AG04450 (cell line): ENCODE data around the gene CHIT1. TPM values are rescaled to one million over a fixed set of nuclear protein-coding genes. Genes with fewer than 3 reads are reported as not detected.

Experiments used
- CTCF ChIA-PET: fragments of 300-600, 350-600 bp; formaldehyde crosslinking; extraction: SDS; loops from one replicate; lab custom pipeline; 2022; ENCODE audit warnings: antibody characterized with exemption, inconsistent platforms; lab: Charles Lee
- POLR2A ChIA-PET: fragments of 350-600 bp; formaldehyde crosslinking; extraction: SDS; loops from one replicate; lab custom pipeline; 2021; ENCODE audit warnings: antibody characterized with exemption, inconsistent platforms; lab: Yijun Ruan, JAX
- DNase-seq: peaks from one replicate; pipeline ENCODE4 v3.0.0-alpha.2; 2011; ENCODE audit warnings: low read depth, low spot score
- H3K27ac ChIP-seq: one replicate; pipeline ENCODE4 v1.5.1; 2012; ENCODE audit warnings: low read depth, low read length, control low read depth
- H3K27me3 ChIP-seq: one replicate; pipeline ENCODE4 v1.6.0; 2012; ENCODE audit warnings: low read length; ENCODE audit not compliant: control insufficient read depth, insufficient read depth
- H3K4me3 ChIP-seq: 2 replicates; pipeline ENCODE4 v1.5.1; 2011; ENCODE audit warnings: mild to moderate bottlenecking, low read depth, low read length, control low read depth
- H3K9me3 ChIP-seq: 2 replicates; pipeline ENCODE4 v1.5.1; 2012; ENCODE audit warnings: low read length; ENCODE audit not compliant: control insufficient read depth, insufficient read depth
- polyA plus RNA-seq: library from polyadenylated mRNA; depleted of rRNA; stranded (reverse); fragments of >200 nt; gene quantifications from 2 replicates; pipeline ENCODE4 v1.2.3, GENCODE V29; 2011
- TF ChIP-seq, protein P1 (sequence below): IDR thresholded peaks from 2 replicates; pipeline ENCODE4 v1.5.1; 2011; ENCODE audit warnings: low read depth, low read length, control low read depth, inconsistent platforms

CHIT1 gene
- polyA plus RNA-seq, 1 experiment = not detected

DNA sequence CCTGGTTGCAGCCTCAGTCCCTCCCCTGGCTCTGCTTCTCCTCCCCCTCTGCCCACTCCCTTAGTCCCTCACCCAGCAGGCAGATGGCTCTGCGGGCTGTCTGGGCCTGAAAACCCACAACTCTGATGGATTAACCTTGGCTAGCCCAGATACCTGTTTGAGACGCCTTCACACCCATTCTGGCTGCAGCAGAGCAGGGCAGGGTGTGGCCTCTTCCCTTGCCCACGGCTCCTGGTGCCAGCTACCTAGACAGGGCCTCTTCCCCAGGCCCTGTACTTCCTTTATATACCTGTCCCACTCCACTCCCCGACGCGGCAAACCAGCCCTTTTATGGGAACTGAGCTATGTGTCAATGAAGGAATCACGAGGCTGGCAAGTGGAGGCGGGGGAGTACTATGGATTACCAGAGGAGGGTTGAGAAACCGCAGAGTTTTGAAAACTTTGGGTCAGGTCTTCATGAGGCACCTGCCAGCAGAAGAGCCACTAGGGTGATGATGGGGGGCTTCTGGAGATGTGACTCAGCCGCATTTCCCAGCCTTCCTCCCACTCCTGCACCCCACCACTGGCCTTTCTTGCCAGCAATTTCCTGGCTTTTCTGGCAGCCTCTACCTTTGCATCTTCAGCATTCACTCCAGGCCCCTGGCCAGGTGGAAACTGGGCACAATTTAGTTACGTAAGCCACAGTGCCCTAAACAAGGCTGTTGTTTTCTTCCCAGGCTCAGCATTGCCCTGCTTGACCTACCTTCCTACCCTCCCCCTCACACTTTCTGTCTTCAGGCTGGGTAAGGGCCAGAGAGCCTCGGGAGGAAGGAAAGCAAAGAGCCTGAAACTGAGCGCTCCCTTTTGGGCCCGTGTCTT lies 42.8 kb downstream of the CHIT1 start, which contains the start of gene CHI3L1:
Gene CHI3L1, minus strand, starts transcription at position 259 of the 858 bp plus-strand sequence. Its CDS starts 81 bp downstream, at position 178.
- no peak for DNase-seq
- Histone ChIP-seq H3K4me3 (no peak within 1 kb of the TSS), H3K27ac (no peak within 1 kb of the TSS), H3K9me3 (no peaks in the 10 kb centered on the region; the same call in 1 of the 2 replicates), H3K27me3 (peaks cover 10% of the 10 kb centered on the region)
- ChIA-PET CTCF (no interaction called here), POLR2A (no interaction called here)
- TF ChIP-seq, protein P1, sequence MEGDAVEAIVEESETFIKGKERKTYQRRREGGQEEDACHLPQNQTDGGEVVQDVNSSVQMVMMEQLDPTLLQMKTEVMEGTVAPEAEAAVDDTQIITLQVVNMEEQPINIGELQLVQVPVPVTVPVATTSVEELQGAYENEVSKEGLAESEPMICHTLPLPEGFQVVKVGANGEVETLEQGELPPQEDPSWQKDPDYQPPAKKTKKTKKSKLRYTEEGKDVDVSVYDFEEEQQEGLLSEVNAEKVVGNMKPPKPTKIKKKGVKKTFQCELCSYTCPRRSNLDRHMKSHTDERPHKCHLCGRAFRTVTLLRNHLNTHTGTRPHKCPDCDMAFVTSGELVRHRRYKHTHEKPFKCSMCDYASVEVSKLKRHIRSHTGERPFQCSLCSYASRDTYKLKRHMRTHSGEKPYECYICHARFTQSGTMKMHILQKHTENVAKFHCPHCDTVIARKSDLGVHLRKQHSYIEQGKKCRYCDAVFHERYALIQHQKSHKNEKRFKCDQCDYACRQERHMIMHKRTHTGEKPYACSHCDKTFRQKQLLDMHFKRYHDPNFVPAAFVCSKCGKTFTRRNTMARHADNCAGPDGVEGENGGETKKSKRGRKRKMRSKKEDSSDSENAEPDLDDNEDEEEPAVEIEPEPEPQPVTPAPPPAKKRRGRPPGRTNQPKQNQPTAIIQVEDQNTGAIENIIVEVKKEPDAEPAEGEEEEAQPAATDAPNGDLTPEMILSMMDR = no peak

DNA sequence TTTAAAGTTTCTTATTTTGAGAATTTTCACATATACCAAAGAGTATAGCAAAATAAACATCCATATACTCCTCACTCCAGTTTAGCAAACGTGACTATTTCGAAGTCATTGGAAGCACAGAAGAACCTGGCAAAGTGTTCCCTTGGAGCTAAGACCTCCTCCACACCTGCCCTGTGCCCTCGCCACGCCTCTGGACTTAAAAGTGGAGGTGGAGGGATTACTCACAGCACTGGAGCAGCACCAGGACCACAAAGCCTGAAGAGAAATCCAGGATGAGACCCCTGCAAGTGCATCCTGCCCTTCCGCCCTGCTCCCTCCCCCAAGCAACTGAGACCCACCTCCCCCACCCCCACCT lies 43.4 kb downstream of the CHIT1 start:
- POLR2A ChIA-PET = no interaction called here
- DNase-seq = no peak
- Histone ChIP-seq H3K27ac (no peak overlapping the region), H3K9me3 (no peaks in the 10 kb centered on the region; the same call in 1 of the 2 replicates), H3K27me3 (peaks cover 10% of the 10 kb centered on the region), H3K4me3 (no peak overlapping the region)
- TF ChIP-seq, protein P1 = no peak
- CTCF ChIA-PET = interaction anchor here (1.1 kb wide), 1 partner anchor 10 kb away, joined by 4 read pairs; no protein-coding TSS in a partner anchor

DNA sequence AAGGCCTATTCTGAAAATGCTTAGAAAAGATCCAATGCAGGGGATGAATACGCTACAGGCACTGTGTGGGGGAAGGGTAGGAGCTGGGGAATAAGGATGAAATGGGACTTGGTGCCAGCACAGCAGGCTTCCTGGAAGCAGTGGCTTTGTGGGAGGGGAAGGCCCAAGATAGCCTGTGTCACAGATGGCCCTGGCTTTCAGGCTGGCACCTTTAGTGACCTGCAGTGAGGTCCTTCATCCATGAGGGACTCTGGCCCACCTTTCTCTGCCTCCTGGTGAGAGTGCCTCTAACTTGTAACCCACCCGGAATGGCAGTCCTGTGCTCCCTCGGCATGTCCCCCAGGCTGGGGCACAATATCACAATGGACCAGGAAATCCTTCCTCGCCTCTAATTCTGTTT lies 43.9 kb downstream of the CHIT1 start:
- no peak for DNase-seq
- CTCF ChIA-PET = interaction anchor here (1.1 kb wide), 1 partner anchor 10 kb away, joined by 4 read pairs; no protein-coding TSS in a partner anchor
- POLR2A ChIA-PET = no interaction called here
- Histone ChIP-seq H3K9me3 (no peaks in the 10 kb centered on the region; the same call in 1 of the 2 replicates), H3K4me3 (no peak overlapping the region), H3K27me3 (peaks cover 10% of the 10 kb centered on the region), H3K27ac (no peak overlapping the region)
- TF ChIP-seq, protein P1 = no peak

DNA sequence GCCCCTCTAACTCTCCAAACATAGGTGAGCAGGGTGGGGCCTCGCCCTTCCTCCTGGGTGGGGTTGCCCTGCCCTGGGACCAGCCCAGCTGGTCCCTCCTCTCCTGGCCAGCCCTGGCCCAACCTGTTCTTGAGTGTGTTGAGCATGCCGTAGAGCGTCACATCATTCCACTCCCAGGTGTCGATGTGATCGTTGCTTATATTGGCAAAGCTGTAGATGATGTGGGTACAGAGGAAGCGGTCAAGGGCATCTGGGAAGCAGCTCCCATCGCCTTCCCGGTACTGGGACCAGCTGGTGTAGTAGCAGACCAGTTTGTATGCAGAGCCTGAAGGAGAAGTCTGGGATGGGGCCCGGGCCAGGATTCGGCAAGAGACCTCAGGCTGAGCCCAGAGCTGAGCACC lies 44.4 kb downstream of the CHIT1 start:
- CTCF ChIA-PET = interaction anchor here (1.1 kb wide), 1 partner anchor 11 kb away, joined by 4 read pairs; no protein-coding TSS in a partner anchor
- Histone ChIP-seq H3K4me3 (no peak overlapping the region), H3K27ac (no peak overlapping the region), H3K27me3 (peaks cover 10% of the 10 kb centered on the region), H3K9me3 (no peaks in the 10 kb centered on the region; the same call in 1 of the 2 replicates)
- POLR2A ChIA-PET = no interaction called here
- no peak for DNase-seq
- TF ChIP-seq, protein P1 = no peak

DNA sequence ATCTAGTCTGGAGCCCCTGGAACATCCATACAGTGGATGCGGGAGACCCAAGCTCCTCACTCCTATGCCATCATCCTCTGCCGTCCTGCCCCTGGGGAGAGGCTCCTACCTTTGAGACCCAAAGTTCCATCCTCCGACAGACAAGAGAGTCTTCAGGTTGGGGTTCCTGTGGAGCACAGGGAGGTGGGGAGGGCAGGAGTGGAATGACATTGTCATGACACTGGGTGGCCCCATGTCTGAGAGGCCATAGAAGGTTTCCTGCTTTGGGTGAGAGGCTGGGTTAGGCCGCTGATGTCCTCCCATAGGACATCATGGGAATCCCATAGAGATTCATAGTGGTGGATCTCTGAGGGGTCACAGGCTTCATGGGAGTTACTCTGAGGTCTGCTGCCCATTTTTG lies 45.0 kb downstream of the CHIT1 start:
- no peak overlapping the region for H3K4me3 ChIP-seq
- TF ChIP-seq, protein P1 = no peak
- H3K9me3 ChIP-seq = no peaks in the 10 kb centered on the region; the same call in 1 of the 2 replicates
- CTCF ChIA-PET = no interaction called here
- no peak for DNase-seq
- H3K27me3 ChIP-seq = peaks cover 10% of the 10 kb centered on the region
- POLR2A ChIA-PET = no interaction called here
- no peak overlapping the region for H3K27ac ChIP-seq
